Measurements from ENCODE around the gene IQSEC3. TPM values are rescaled to one million over a fixed set of nuclear protein-coding genes. Genes with fewer than 3 reads are reported as not detected.
"Not testable (repeated sequence)": the region's sequence is repeated elsewhere in the genome, so short reads cannot be mapped to it uniquely, and the experiment has no call there.

Gene IQSEC3
- total and polyA plus RNA-seq, 2 donors from 2014 or later = 1.4 to 6.9 TPM

- FAIRE-seq; H3K4me3 ChIP-seq (ENCODE audit: low read length in 3 of 3); H3K9me3 ChIP-seq (ENCODE audit: control insufficient read depth in 2 of 3, insufficient read depth in 1 of 3, low read length in 3 of 3); H3K9ac ChIP-seq (ENCODE audit: low read length in 3 of 3); H3K27ac ChIP-seq (ENCODE audit: low read depth in 2 of 2, low read length in 2 of 2); intact Hi-C loops (cut with DNase I); H3K4me1 ChIP-seq (ENCODE audit: control insufficient read depth in 2 of 3, insufficient read depth in 2 of 3, low read depth in 1 of 3, low read length in 3 of 3); DNase-seq; H3K36me3 ChIP-seq (ENCODE audit: control insufficient read depth in 2 of 3, insufficient read depth in 3 of 3, low read length in 3 of 3); H3K27me3 ChIP-seq (ENCODE audit: control insufficient read depth, insufficient read depth, low read length): not testable (repeated sequence)
These were observed 3.1 kb downstream of the IQSEC3 start for GRCh38 chr12:69677-70076.

GRCh38 chr12:70541-70940, 4.0 kb downstream of the IQSEC3 start:
- H3K9ac ChIP-seq (ENCODE audit: low read length in 3 of 3); H3K27me3 ChIP-seq (ENCODE audit: control insufficient read depth, insufficient read depth, low read length); H3K9me3 ChIP-seq (ENCODE audit: control insufficient read depth in 2 of 3, insufficient read depth in 1 of 3, low read length in 3 of 3); H3K4me1 ChIP-seq (ENCODE audit: control insufficient read depth in 2 of 3, insufficient read depth in 2 of 3, low read depth in 1 of 3, low read length in 3 of 3); H3K4me3 ChIP-seq (ENCODE audit: low read length in 3 of 3); intact Hi-C loops (cut with DNase I); H3K36me3 ChIP-seq (ENCODE audit: control insufficient read depth in 2 of 3, insufficient read depth in 3 of 3, low read length in 3 of 3); DNase-seq; FAIRE-seq; H3K27ac ChIP-seq (ENCODE audit: low read depth in 2 of 2, low read length in 2 of 2): not testable (repeated sequence)

- H3K36me3 ChIP-seq (ENCODE audit: control insufficient read depth in 2 of 3, insufficient read depth in 3 of 3, low read length in 3 of 3); H3K9ac ChIP-seq (ENCODE audit: low read length in 3 of 3); H3K4me3 ChIP-seq (ENCODE audit: low read length in 3 of 3); intact Hi-C loops (cut with DNase I); H3K9me3 ChIP-seq (ENCODE audit: control insufficient read depth in 2 of 3, insufficient read depth in 1 of 3, low read length in 3 of 3); DNase-seq; FAIRE-seq; H3K27me3 ChIP-seq (ENCODE audit: control insufficient read depth, insufficient read depth, low read length); H3K27ac ChIP-seq (ENCODE audit: low read depth in 2 of 2, low read length in 2 of 2); H3K4me1 ChIP-seq (ENCODE audit: control insufficient read depth in 2 of 3, insufficient read depth in 2 of 3, low read depth in 1 of 3, low read length in 3 of 3): not testable (repeated sequence)
These were observed 5.5 kb downstream of the IQSEC3 start for GRCh38 chr12:72018-72417.

- DNase-seq; H3K9me3 ChIP-seq (ENCODE audit: control insufficient read depth in 2 of 3, insufficient read depth in 1 of 3, low read length in 3 of 3); FAIRE-seq; H3K4me3 ChIP-seq (ENCODE audit: low read length in 3 of 3); intact Hi-C loops (cut with DNase I); H3K36me3 ChIP-seq (ENCODE audit: control insufficient read depth in 2 of 3, insufficient read depth in 3 of 3, low read length in 3 of 3); H3K4me1 ChIP-seq (ENCODE audit: control insufficient read depth in 2 of 3, insufficient read depth in 2 of 3, low read depth in 1 of 3, low read length in 3 of 3); H3K27ac ChIP-seq (ENCODE audit: low read depth in 2 of 2, low read length in 2 of 2); H3K9ac ChIP-seq (ENCODE audit: low read length in 3 of 3); H3K27me3 ChIP-seq (ENCODE audit: control insufficient read depth, insufficient read depth, low read length): not testable (repeated sequence)
These were observed 8.0 kb downstream of the IQSEC3 start for GRCh38 chr12:74420-75190.

GRCh38 chr12:75541-75940, 9.0 kb downstream of the IQSEC3 start:
- H3K9me3 ChIP-seq (ENCODE audit: control insufficient read depth in 2 of 3, insufficient read depth in 1 of 3, low read length in 3 of 3); FAIRE-seq; H3K27ac ChIP-seq (ENCODE audit: low read depth in 2 of 2, low read length in 2 of 2); H3K36me3 ChIP-seq (ENCODE audit: control insufficient read depth in 2 of 3, insufficient read depth in 3 of 3, low read length in 3 of 3); H3K27me3 ChIP-seq (ENCODE audit: control insufficient read depth, insufficient read depth, low read length); H3K4me3 ChIP-seq (ENCODE audit: low read length in 3 of 3); H3K9ac ChIP-seq (ENCODE audit: low read length in 3 of 3); DNase-seq; H3K4me1 ChIP-seq (ENCODE audit: control insufficient read depth in 2 of 3, insufficient read depth in 2 of 3, low read depth in 1 of 3, low read length in 3 of 3); intact Hi-C loops (cut with DNase I): not testable (repeated sequence)

GRCh38 chr12:76102-76501, 9.5 kb downstream of the IQSEC3 start:
- H3K9me3 ChIP-seq (ENCODE audit: control insufficient read depth in 2 of 3, insufficient read depth in 1 of 3, low read length in 3 of 3); H3K4me1 ChIP-seq (ENCODE audit: control insufficient read depth in 2 of 3, insufficient read depth in 2 of 3, low read depth in 1 of 3, low read length in 3 of 3); H3K27ac ChIP-seq (ENCODE audit: low read depth in 2 of 2, low read length in 2 of 2); DNase-seq; H3K9ac ChIP-seq (ENCODE audit: low read length in 3 of 3); H3K36me3 ChIP-seq (ENCODE audit: control insufficient read depth in 2 of 3, insufficient read depth in 3 of 3, low read length in 3 of 3); H3K4me3 ChIP-seq (ENCODE audit: low read length in 3 of 3); intact Hi-C loops (cut with DNase I); H3K27me3 ChIP-seq (ENCODE audit: control insufficient read depth, insufficient read depth, low read length); FAIRE-seq: not testable (repeated sequence)

GRCh38 chr12:76551-76950, 10.0 kb downstream of the IQSEC3 start:
- H3K9ac ChIP-seq (ENCODE audit: low read length in 3 of 3); DNase-seq; H3K9me3 ChIP-seq (ENCODE audit: control insufficient read depth in 2 of 3, insufficient read depth in 1 of 3, low read length in 3 of 3); H3K4me1 ChIP-seq (ENCODE audit: control insufficient read depth in 2 of 3, insufficient read depth in 2 of 3, low read depth in 1 of 3, low read length in 3 of 3); H3K27me3 ChIP-seq (ENCODE audit: control insufficient read depth, insufficient read depth, low read length); H3K36me3 ChIP-seq (ENCODE audit: control insufficient read depth in 2 of 3, insufficient read depth in 3 of 3, low read length in 3 of 3); H3K4me3 ChIP-seq (ENCODE audit: low read length in 3 of 3); H3K27ac ChIP-seq (ENCODE audit: low read depth in 2 of 2, low read length in 2 of 2); intact Hi-C loops (cut with DNase I); FAIRE-seq: not testable (repeated sequence)

- DNase-seq; H3K9me3 ChIP-seq (ENCODE audit: control insufficient read depth in 2 of 3, insufficient read depth in 1 of 3, low read length in 3 of 3); H3K27me3 ChIP-seq (ENCODE audit: control insufficient read depth, insufficient read depth, low read length); H3K4me3 ChIP-seq (ENCODE audit: low read length in 3 of 3); intact Hi-C loops (cut with DNase I); H3K27ac ChIP-seq (ENCODE audit: low read depth in 2 of 2, low read length in 2 of 2); FAIRE-seq; H3K9ac ChIP-seq (ENCODE audit: low read length in 3 of 3); H3K36me3 ChIP-seq (ENCODE audit: control insufficient read depth in 2 of 3, insufficient read depth in 3 of 3, low read length in 3 of 3): not testable (repeated sequence)
- H3K4me1 ChIP-seq (ENCODE audit: control insufficient read depth in 2 of 3, insufficient read depth in 2 of 3, low read depth in 1 of 3, low read length in 3 of 3) = peaks cover 0 to 10% (median 5%) of the 10 kb centered on the region in 3 donors
These were observed 10.6 kb downstream of the IQSEC3 start for GRCh38 chr12:77101-77719.

All from kidney (tissue), 11 donors.